AG09309 (cell line): Measurements from ENCODE around the gene ADAMTS4.

Source experiments
- DNase-seq: peaks from one replicate; pipeline ENCODE4 v3.0.0-alpha.2; 2010; ENCODE audit warnings: low read depth
- H3K4me3 ChIP-seq: 2 replicates; pipeline ENCODE4 v1.5.1; 2011; ENCODE audit warnings: mild to moderate bottlenecking, low read depth, low read length, moderate library complexity; ENCODE audit not compliant: control insufficient read depth
- CTCF ChIP-seq: IDR thresholded peaks from 2 replicates; pipeline ENCODE4 v1.5.1; 2011; ENCODE audit warnings: mild to moderate bottlenecking, low read depth, low read length, inconsistent platforms; ENCODE audit not compliant: insufficient read depth, control insufficient read depth; ENCODE audit errors: missing control alignments

ADAMTS4 gene

GRCh38 chr1:161153682-161154337, 45.0 kb downstream of the ADAMTS4 start, which contains the start of gene UFC1:
Gene UFC1 (plus strand): TSS chr1:161153978. CDS start chr1:161153998, 20 bp downstream.
- no peak for TF ChIP-seq CTCF
- DNase-seq: peak; percentile 59
- H3K4me3 ChIP-seq: peak within 1 kb of the TSS; percentile 82

GRCh38 chr1:161153176-161153575, 45.7 kb downstream of the ADAMTS4 start:
- H3K4me3 ChIP-seq: peak overlapping the region; percentile 82
- no peak for TF ChIP-seq CTCF
- no peak for DNase-seq

GRCh38 chr1:161145832-161146231, 53.0 kb downstream of the ADAMTS4 start:
- DNase-seq: no peak
- H3K4me3 ChIP-seq: no peak overlapping the region
- TF ChIP-seq CTCF: no peak

GRCh38 chr1:161140755-161141400, 58.0 kb downstream of the ADAMTS4 start:
- DNase-seq: no peak
- no peak for TF ChIP-seq CTCF
- no peak overlapping the region for H3K4me3 ChIP-seq

- DNase-seq: no peak
- H3K4me3 ChIP-seq: no peak overlapping the region
- peak; percentile 52 for TF ChIP-seq CTCF
Observed at GRCh38 chr1:161139766-161140165, 59.1 kb downstream of the ADAMTS4 start.

- no peak for DNase-seq
- no peak for TF ChIP-seq CTCF
- H3K4me3 ChIP-seq: no peak overlapping the region
Observed at GRCh38 chr1:161138431-161138830, 60.4 kb downstream of the ADAMTS4 start.

- H3K4me3 ChIP-seq: no peak overlapping the region
- TF ChIP-seq CTCF: no peak
- no peak for DNase-seq
Observed at GRCh38 chr1:161137881-161138280, 61.0 kb downstream of the ADAMTS4 start.
